HG03354 (cell line): ENCODE data around the gene RAB11FIP5.

Source experiments
- ATAC-seq: cut with Tn5 transposase; IDR thresholded peaks from one replicate; pipeline ENCODE4 v1.9.1; 2021; ENCODE audit warnings: mild to moderate bottlenecking; ENCODE audit not compliant: unreplicated experiment, poor library complexity, severe bottlenecking

RAB11FIP5 gene

GRCh38 chr2:73089270-73090030 lies 23.3 kb downstream of the RAB11FIP5 start:
- ATAC-seq: no peak

- no peak for ATAC-seq
Observed at GRCh38 chr2:73088703-73089102, 24.0 kb downstream of the RAB11FIP5 start.

DNA sequence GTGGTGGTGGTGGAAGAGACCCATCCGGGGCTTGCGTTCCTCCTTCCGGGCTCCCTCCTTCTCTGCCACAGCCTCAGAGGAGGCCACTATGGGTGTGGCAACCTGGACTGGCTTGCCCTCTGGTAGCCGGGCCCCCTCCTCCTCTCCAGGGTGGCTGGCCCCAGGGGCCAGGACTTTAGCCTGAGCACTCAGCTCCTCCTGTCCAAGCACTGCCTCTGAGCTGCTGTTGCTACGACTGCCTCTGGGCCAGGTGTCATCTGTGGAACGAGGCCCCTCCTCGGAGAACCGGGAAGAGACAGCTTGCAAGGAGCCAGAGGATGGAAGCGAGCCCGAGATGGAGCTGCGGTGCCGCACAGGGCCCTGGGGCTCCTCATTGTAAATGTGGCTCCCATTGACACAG lies 24.5 kb downstream of the RAB11FIP5 start:
- no peak for ATAC-seq

DNA sequence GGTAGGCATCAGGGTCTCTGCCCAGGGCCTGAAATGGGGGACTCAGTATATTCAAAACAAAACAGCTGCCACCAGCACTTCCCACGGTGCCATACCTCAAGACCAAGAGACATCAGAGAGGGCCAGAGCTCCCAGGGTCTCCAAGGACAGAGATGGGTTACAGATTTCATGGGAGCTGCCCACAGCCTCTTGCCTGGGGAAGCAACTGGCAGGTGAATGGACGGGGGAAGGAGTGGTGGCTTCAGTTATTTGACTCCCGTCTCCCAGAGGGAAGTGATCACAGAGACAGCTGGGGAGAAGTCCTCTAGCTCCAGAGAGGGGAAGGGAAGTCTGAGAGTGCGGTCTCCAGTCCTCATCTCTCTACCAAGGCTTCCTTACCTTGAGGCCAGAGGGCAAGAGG lies 25.4 kb downstream of the RAB11FIP5 start:
- no peak for ATAC-seq

GRCh38 chr2:73085691-73086090 lies 27.1 kb downstream of the RAB11FIP5 start:
- peak; percentile 94 for ATAC-seq

GRCh38 chr2:73084971-73085370 lies 27.8 kb downstream of the RAB11FIP5 start:
- ATAC-seq: no peak

- ATAC-seq: no peak
Observed at GRCh38 chr2:73083886-73084800, 28.6 kb downstream of the RAB11FIP5 start.

DNA sequence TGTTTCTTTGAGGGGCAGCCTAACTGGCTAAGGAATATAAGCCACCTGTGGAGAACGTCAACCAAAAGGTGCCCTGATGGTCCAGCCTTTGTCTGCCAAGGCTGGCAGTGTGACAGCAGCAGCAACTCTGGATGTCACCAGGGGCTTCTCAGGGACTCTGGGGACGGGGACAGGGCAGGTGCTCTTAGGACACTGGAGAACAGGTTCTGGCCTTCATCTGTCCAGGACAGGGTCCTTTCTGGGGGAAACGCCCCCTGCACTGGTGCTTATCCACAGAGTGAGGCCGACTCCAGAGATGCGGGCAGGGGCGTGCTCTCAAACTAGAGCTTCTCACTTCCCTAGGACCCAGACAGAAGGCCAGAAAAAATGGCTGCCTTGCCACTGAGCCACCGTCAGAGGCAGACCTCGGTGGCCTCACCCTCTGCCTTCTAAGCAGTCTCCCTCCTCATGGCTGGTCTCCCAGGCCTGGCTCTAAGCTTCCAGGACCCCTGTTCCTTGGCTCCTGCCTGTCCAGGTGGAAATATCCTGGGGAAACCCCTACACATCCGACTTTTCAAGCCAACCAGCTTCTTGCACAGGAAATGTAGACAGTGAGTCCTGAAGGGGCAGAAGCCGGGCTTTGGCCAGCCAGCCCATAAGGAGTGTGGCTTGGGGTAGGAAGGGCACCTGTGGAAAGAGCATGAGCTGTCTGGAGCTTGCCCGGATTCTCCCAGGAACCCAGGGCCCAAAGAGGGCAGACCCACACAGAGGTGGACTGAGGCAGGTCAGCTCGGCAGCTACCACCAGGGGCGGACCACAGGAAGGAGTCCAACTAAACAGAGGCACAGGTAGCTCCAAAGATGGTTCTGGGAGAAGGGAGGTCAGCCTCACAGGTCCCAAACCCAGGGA lies 30.0 kb downstream of the RAB11FIP5 start:
- no peak for ATAC-seq

DNA sequence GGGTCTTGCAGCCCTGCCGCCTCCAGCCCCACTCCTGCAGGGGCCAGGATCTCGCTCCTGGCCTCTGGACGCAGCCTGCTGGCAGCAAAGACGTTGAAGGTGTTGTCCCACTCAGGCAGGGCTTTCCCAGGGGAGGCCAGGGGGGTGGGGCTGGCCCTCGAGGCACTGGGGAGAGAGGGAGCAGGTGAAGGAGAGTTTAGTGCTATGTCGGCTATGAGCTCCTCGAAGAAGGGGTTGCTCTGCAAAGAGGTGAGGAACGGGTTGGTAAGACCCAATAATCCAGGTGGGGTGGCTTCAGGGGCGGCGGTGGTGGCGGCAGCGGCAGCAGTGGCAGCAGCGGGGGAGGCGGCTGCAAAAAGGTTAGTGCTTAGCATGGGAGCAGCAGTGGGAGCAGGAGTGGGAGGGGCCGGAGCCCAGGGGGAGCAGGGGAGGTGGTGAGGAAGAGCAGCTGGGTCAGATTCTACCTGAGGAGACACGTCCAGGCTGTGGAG lies 31.5 kb downstream of the RAB11FIP5 start:
- ATAC-seq: no peak

- no peak for ATAC-seq
Observed at GRCh38 chr2:73080321-73081131, 32.2 kb downstream of the RAB11FIP5 start.

DNA sequence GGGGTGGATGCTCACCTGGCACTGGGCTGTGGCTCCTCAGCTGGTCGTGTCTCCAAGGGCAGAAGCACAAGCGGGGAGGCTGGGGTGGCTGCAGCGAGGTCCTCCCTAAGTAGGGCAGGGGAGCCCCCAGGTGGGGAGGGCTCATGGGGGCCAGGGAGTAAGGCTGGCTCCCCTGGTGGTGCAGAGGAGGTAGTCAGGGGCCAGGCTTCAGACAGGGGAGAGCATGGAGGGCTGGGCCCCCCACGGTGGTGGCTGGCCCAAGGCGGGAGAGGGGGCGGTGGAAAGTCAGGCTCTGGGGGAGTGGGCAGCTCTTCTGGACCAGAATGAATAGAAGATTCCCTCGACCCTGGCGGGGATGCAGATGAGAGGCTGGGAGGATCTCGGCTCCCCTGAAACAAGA lies 33.1 kb downstream of the RAB11FIP5 start:
- no peak for ATAC-seq

- no peak for ATAC-seq
Observed at GRCh38 chr2:73078457-73079411, 34.0 kb downstream of the RAB11FIP5 start.

- ATAC-seq: no peak
Observed at GRCh38 chr2:73077424-73077795, 35.3 kb downstream of the RAB11FIP5 start.

- ATAC-seq: no peak
Observed at GRCh38 chr2:73076701-73077423, 35.9 kb downstream of the RAB11FIP5 start.

DNA sequence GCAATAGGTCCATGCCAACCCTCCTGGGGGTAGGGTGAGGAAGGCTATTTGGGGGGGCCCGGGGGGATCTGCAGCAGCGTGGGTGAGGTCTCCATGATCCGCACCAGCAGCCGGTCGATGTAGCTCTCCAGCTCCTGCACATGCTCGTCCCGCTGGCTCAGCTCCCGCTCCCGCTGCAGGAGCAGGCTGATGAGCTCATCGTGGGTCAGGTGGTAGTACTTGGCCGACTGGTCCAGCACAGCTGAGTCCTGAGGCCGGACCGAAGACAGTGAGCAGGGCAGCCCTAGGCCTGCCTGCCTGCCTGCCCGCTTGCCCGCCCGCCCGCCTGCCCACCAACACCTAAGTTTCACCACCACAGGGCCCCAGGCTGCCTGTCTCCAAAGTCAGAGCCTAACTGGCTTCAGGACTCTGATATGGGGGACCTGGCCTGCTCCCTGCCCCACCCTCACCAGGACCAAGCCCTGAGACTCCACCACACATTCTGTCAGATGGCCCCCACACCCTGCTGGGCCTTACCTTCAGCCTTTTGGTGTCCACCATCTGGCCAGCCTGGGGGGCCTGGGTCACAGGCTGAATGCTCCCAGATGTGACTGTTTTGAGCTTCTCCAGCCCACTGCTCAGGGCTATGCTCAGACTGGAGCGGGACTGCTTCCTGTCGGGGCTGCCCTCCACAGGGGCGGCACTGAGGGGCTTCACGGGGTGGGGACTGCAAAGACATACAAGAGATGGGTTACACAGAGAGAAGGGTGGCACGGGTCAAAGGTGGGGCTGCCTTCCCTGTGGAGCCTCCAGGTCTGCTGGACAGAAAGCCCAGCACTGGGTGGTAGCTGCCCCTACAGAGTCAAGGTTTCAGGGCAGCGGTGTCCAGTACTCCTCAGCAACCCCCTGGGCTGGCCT lies 37.0 kb downstream of the RAB11FIP5 start:
- ATAC-seq: no peak
